Naive B cell (primary cell): ENCODE results near the gene UCHL3. TPM values are rescaled to one million over a fixed set of nuclear protein-coding genes. Genes with fewer than 3 reads are reported as not detected.
A peak's percentile ranks its signal among the peaks of the same experiment; 100 is the strongest.

Experiments used
- ATAC-seq, 2 donors: fragments of 150-1000 bp; cut with Tn5 transposase; 2 replicates each; pipeline ENCODE4 v1.10.0; 2021; ENCODE audit warnings: low read depth in 2 of 2, mild to moderate bottlenecking in 2 of 2, moderate library complexity in 2 of 2
- DNase-seq: peaks from one replicate; pipeline ENCODE4 v3.0.0; 2022
- H3K27ac Mint-ChIP-seq, 6 donors: one replicate each; pipeline ENCODE4 v1.8.0; 2020 to 2022; ENCODE audit warnings: mild to moderate bottlenecking in 6 of 6, mixed read lengths in 6 of 6, moderate library complexity in 5 of 6, inconsistent platforms in 2 of 6
- H3K27me3 Mint-ChIP-seq, 3 donors: one replicate each; pipeline ENCODE4 v1.8.0; 2021 to 2022; ENCODE audit warnings: mixed read lengths in 3 of 3, mild to moderate bottlenecking in 1 of 3
- H3K36me3 Mint-ChIP-seq, 2 donors: one replicate each; pipeline ENCODE4 v1.8.0; 2020 to 2022; ENCODE audit warnings: mixed read lengths in 2 of 2, inconsistent platforms in 1 of 2, mild to moderate bottlenecking in 1 of 2
- H3K4me1 Mint-ChIP-seq, 3 donors: one replicate each; pipeline ENCODE4 v1.8.0; 2020 to 2022; ENCODE audit warnings: mixed read lengths in 3 of 3, inconsistent platforms in 1 of 3, mild to moderate bottlenecking in 1 of 3, moderate library complexity in 1 of 3
- H3K4me3 Mint-ChIP-seq, 8 donors: one replicate each; pipeline ENCODE4 v1.8.0; 2020 to 2022; ENCODE audit warnings: mild to moderate bottlenecking in 8 of 8, mixed read lengths in 8 of 8, moderate library complexity in 8 of 8, inconsistent platforms in 2 of 8
- H3K9me3 Mint-ChIP-seq, 7 donors: one replicate each; pipeline ENCODE4 v1.8.0; 2020 to 2022; ENCODE audit warnings: mixed read lengths in 7 of 7, mild to moderate bottlenecking in 5 of 7, inconsistent platforms in 2 of 7, moderate library complexity in 1 of 7
- polyA plus RNA-seq, 6 donors: library from polyadenylated mRNA; unstranded; fragments of 300-500 nt; fragmentation: Illumina TruSeq; gene quantifications; one replicate each; pipeline ENCODE4 v1.2.3, GENCODE V29; 2021; ENCODE audit warnings: low read depth in 6 of 6

Gene UCHL3
- polyA plus RNA-seq, 6 donors from 2014 or later, result 39.4 to 58.3 (median 48.1) TPM

DNA sequence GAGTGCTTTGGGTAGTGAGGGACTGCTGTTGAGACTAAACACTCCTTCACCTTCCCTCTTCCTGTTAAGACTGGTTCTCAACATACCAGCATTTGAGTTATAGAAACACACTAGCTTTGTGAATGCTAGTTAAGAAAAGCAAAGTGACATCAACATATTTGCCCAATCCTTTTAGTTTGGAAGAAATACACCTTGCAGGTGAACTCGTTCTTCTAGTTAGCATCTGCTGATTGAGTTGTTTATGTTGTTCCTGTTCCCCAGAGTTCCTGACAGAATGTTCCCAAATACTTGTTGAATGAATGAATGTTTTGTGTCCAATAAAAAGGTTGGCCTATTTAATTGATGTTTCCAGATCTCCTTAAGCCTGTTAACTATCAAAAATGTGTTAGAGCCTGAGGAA lies 93.6 kb downstream of the UCHL3 start:
- H3K4me3 Mint-ChIP-seq, result no peak overlapping the region
- ATAC-seq (no peak), DNase-seq (no peak)
- peaks cover 0 to 5% of the 10 kb centered on the region in 2 donors for H3K36me3 Mint-ChIP-seq
- H3K9me3 Mint-ChIP-seq, result no peaks in the 10 kb centered on the region
- peaks cover under 1 to 7% (median 5%) of the 10 kb centered on the region in 3 donors for H3K27me3 Mint-ChIP-seq
- H3K27ac Mint-ChIP-seq, result peak overlapping the region in 1 of 6 donors; percentile 64
- H3K4me1 Mint-ChIP-seq, result peaks cover 16 to 24% (median 21%) of the 10 kb centered on the region in 3 donors

DNA sequence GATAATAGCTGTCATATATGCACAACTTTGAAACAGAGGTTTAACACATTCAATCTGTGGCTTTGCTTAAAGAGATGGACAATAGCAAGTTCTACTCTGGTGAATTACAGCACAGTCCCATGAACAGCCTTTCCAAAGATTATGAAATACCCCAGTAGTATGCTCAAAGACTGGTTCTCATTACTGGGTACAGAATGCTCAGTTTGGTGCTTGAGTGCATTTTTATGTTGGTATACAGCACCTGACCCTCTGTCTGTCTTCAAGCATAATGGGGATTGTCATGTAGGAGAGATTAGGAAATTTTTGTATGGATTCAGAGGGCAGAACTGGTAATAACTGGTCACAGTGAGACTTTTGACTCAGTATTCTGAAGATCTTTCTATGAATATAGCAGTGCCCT lies 94.1 kb downstream of the UCHL3 start:
- Mint-ChIP-seq H3K4me3 (no peak overlapping the region), H3K27me3 (peaks cover 0 to 7% (median 5%) of the 10 kb centered on the region in 3 donors), H3K9me3 (no peaks in the 10 kb centered on the region), H3K27ac (peak overlapping the region in 2 of 6 donors; percentile 58 to 66), H3K36me3 (peaks cover 0 to 5% of the 10 kb centered on the region in 2 donors), H3K4me1 (peaks cover 21 to 28% (median 26%) of the 10 kb centered on the region in 3 donors)
- ATAC-seq, result no peak
- DNase-seq, result no peak

DNA sequence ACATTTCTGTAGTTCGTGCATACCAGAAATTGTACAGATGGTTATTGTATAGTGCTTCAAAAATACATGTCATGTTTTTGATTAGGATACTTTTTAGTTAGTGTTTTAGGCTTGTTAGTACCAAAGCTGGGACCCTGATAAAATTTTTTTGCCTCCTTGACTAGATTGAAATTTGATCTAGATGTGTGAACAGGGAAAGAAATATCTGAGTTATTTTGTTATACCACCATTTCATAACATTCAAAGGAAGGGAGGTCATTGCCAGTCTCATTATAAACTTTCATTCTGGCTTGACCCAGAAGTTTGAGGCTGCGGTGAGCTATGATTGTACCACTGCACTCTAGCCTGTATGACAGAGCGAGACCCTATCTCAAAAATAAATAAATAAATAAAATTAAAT lies 95.5 kb downstream of the UCHL3 start:
- Mint-ChIP-seq H3K4me1 (peaks cover 24 to 34% (median 33%) of the 10 kb centered on the region in 3 donors), H3K27me3 (peaks cover 0 to 4% (median 0%) of the 10 kb centered on the region in 3 donors), H3K36me3 (peaks cover 0 to 4% of the 10 kb centered on the region in 2 donors), H3K9me3 (no peaks in the 10 kb centered on the region), H3K27ac (no peak overlapping the region), H3K4me3 (no peak overlapping the region)
- ATAC-seq, result no peak
- DNase-seq, result no peak

DNA sequence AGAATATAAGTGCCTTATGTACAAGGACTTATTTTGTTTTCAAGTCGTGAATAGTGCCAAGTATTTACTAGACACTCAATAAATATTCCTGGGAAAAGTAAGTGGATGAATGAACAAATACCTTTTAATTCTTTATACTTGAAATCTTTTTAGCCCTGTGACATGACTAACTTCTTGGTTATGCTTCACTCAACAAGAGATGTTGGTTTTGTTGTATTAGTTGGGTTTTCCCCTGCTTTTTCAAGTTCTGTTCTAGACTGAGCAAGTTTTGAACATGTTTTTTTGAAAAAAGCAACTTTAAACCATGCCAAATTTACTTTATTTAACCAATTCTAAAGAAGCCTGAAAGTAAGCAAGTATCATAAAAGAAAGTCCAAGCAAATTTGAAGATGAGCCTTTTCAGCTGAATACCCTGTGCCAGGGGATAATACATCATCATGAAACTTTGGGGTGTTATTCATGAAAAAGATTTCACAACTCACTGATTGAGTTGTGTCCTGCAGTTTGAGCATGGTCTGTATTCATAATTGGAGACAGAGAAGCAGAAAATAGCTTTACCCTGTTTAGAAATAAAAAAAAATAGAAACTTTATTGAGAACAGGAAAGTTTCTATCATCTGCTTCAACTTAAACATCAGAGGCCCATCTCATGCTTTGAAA lies 97.7 kb downstream of the UCHL3 start:
- DNase-seq (no peak), ATAC-seq (peak; percentile 76 to 88)
- Mint-ChIP-seq H3K4me3 (peak overlapping the region in 7 of 8 donors; percentile 23 to 67 (median 48)), H3K9me3 (no peaks in the 10 kb centered on the region), H3K27me3 (no peaks in the 10 kb centered on the region), H3K27ac (peak overlapping the region; percentile 12 to 73 (median 66)), H3K4me1 (peaks cover 26 to 38% (median 27%) of the 10 kb centered on the region in 3 donors), H3K36me3 (no peaks in the 10 kb centered on the region)

DNA sequence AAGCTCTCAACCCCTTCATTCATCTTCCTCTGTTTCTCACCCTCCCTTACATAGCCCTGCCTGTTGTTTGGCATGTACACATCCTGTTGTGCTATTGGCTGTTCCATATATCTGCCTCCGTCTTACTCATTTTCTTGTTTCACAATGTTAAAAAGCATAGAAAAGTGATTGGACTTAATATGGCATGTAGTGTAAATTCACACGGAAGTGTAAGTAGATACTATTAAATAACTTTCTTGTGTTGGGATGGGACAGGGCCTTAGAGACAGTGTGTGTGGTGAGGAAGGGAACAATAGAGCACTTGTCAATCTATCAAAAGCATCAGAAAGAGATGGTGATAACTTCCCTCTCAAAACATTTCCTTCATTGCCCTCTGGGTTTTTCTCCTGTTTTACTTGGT lies 98.9 kb downstream of the UCHL3 start:
- Mint-ChIP-seq H3K9me3 (no peaks in the 10 kb centered on the region), H3K4me1 (peaks cover 27 to 40% (median 29%) of the 10 kb centered on the region in 3 donors), H3K36me3 (no peaks in the 10 kb centered on the region), H3K27me3 (no peaks in the 10 kb centered on the region), H3K4me3 (peak overlapping the region in 1 of 8 donors; percentile 12), H3K27ac (peak overlapping the region in 3 of 6 donors; percentile 3 to 64 (median 24))
- DNase-seq (no peak), ATAC-seq (no peak)

DNA sequence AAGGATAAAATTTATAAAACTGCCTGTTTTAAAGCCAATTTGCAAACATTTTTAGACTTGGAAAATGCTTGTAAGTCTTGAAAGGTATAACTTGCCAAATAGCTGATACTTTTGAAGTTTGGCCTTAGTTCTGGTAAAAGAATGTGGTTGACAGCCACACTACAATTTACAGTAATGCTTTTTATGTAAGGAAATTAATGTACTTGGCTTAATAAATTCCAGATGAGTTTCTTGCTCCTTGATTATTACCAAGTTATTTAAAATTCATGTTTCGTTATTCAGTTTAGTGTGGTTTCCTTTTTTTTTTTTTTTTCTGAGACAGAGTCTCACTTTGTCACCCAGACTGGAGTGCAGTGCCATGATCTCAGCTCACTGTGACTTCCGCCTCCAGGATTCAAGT lies 101.4 kb downstream of the UCHL3 start:
- H3K4me3 Mint-ChIP-seq, result no peak overlapping the region
- H3K9me3 Mint-ChIP-seq, result no peaks in the 10 kb centered on the region
- no peaks in the 10 kb centered on the region for H3K27me3 Mint-ChIP-seq
- no peak for DNase-seq
- no peak overlapping the region for H3K27ac Mint-ChIP-seq
- peaks cover 25 to 37% (median 26%) of the 10 kb centered on the region in 3 donors for H3K4me1 Mint-ChIP-seq
- H3K36me3 Mint-ChIP-seq, result no peaks in the 10 kb centered on the region
- no peak for ATAC-seq

DNA sequence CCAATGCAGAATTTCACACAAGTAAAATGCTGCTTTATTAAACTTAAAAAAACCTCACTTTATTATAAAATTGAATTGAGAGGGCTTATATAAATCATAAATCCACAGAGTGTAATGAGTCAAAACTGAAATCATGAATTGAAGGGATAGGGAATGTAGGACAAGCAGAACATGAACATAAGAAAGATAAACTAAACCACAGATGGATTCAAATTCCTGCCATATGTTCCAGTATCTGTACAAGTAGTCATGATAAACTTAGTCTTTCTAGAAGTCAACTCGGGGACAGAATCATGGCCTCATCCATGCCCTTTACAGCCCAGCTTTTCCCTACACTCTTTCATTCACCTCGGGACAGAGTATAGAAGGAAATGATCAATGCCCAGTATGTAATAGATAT lies 103.1 kb downstream of the UCHL3 start:
- Mint-ChIP-seq H3K27ac (no peak overlapping the region), H3K9me3 (no peaks in the 10 kb centered on the region), H3K4me3 (no peak overlapping the region), H3K4me1 (peaks cover 10 to 24% (median 13%) of the 10 kb centered on the region in 3 donors), H3K27me3 (no peaks in the 10 kb centered on the region), H3K36me3 (no peaks in the 10 kb centered on the region)
- ATAC-seq (no peak), DNase-seq (no peak)

Other genes starting within 250 kb of the UCHL3 start
- 1 to 10 TPM in 1 of 6 donors, under 1 TPM in 5; 0.10 to 1.4 (median 0.30) TPM for gene TBC1D4, start 67.6 kb upstream of the UCHL3 start, polyA plus RNA-seq
- 100 to 1,000 TPM; 306 to 689 (median 571) TPM for gene COMMD6, start 11.9 kb upstream of the UCHL3 start, polyA plus RNA-seq
- 1 to 10 TPM in 5 of 6 donors, not detected in 1; 6.8 to 9.6 (median 9.4) TPM for gene LMO7, start 86.5 kb downstream of the UCHL3 start, polyA plus RNA-seq